SK-N-SH (cell line): ENCODE data around the gene MAGI2.

Experiments used
- CTCF ChIP-seq: fragments of 200-600 bp; sonication (generic); IDR thresholded peaks from 2 replicates; pipeline ENCODE4 v1.6.1; 2017; ENCODE audit warnings: antibody characterized with exemption, mild to moderate bottlenecking, moderate library complexity
- ELF1 ChIP-seq: IDR thresholded peaks from 2 replicates; pipeline ENCODE4 v1.4.0; 2012
- EP300 ChIP-seq, 2 experiments: IDR thresholded peaks; 2 replicates each; pipeline versions ENCODE4 v1.4.0 to v1.6.1; 2012; ENCODE audit warnings: borderline replicate concordance in 1 of 2, low read depth in 1 of 2, low read length in 1 of 2
- FOXJ3 ChIP-seq: sonication (generic); formaldehyde crosslinking; IDR thresholded peaks from 2 replicates; pipeline ENCODE4 v1.5.1; 2020; ENCODE audit warnings: mild to moderate bottlenecking, missing genetic modification reagents
- JUND ChIP-seq: IDR thresholded peaks from 2 replicates; pipeline ENCODE4 v1.4.0; 2012
- NRF1 ChIP-seq: IDR thresholded peaks from 2 replicates; pipeline ENCODE4 v1.6.1; 2012; ENCODE audit warnings: low read depth, mild to moderate bottlenecking, low read length
- PBX3 ChIP-seq: IDR thresholded peaks from 2 replicates; pipeline ENCODE4; 2012
- POLR2AphosphoS5 ChIP-seq: IDR thresholded peaks from 2 replicates; pipeline ENCODE4 v1.6.1; 2012; ENCODE audit warnings: low read depth, low read length
- RCOR1 ChIP-seq: fragments of 150-350 bp; IDR thresholded peaks from 2 replicates; pipeline ENCODE4 v1.6.1; 2017; ENCODE audit warnings: antibody characterized with exemption, low read length
- SMC3 ChIP-seq: IDR thresholded peaks from 2 replicates; pipeline ENCODE4 v1.6.1; 2012; ENCODE audit warnings: low read depth, low read length, improper control_type of control experiment
- TAF1 ChIP-seq: IDR thresholded peaks from 2 replicates; pipeline ENCODE4 v1.6.1; 2012; ENCODE audit warnings: low read depth, mild to moderate bottlenecking, low read length, moderate library complexity, borderline replicate concordance
- USF2 ChIP-seq: fragments of 150-350 bp; IDR thresholded peaks from 2 replicates; pipeline ENCODE4 v1.6.1; 2017; ENCODE audit warnings: antibody characterized with exemption, low read length, low read depth, borderline replicate concordance
- YY1 ChIP-seq: IDR thresholded peaks from 2 replicates; pipeline ENCODE4 v1.4.0; 2012; ENCODE audit warnings: low read depth, mild to moderate bottlenecking

GRCh38 chr7:78607099-78607498, 846.4 kb downstream of the MAGI2 start:
- no peak for TF ChIP-seq POLR2AphosphoS5
- TF ChIP-seq CTCF, result peak; percentile 53
- TF ChIP-seq ELF1, result no peak
- no peak for TF ChIP-seq PBX3
- no peak for TF ChIP-seq RCOR1
- peak; percentile 21 for TF ChIP-seq SMC3
- TF ChIP-seq TAF1, result no peak
- no peak for TF ChIP-seq USF2
- no peak for TF ChIP-seq EP300 (IDR thresholded peaks at IDR 0.05; ENCODE audit: borderline replicate concordance in 1 of 2, low read depth in 1 of 2, low read length in 1 of 2)
- TF ChIP-seq FOXJ3 (CRISPR knock-in tag), result no peak
- no peak for TF ChIP-seq JUND
- no peak for TF ChIP-seq YY1
- no peak for TF ChIP-seq NRF1
